ENCODE measurements around the gene KRT15. TPM values are rescaled to one million over a fixed set of nuclear protein-coding genes. Genes with fewer than 3 reads are reported as not detected.

KRT15 gene
- total RNA-seq, 2 donors from 2014 or later: not detected

DNA sequence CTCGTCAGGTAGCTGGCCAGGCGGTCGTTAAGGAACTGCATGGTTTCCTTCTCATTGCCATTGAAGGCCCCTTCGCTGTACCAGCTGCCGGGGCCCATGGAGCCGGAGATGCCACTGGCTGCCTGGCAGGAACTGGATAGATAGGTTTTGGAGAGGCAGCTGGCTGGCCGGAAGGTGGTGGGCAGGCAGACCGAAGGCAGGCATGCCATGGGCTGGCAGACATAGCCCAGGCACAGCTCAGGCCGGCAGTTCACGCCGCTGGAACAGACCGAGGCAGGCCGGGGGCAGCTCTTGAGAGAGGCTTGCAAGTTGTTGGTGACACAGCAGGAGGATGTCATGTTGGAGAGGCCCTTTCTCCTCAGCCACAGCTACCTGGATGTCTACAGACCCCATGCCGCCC is 51.7 kb downstream of the KRT15 start, which contains the start of gene KRT32:
KRT32 (minus strand) TSS at position 399 of the 400 bp plus-strand sequence; CDS start at position 338, 61 bp downstream.
- no peak within 1 kb of the TSS for H3K4me3 Mint-ChIP-seq
- H3K4me1 Mint-ChIP-seq (ENCODE audit: low read depth): no peaks in the 10 kb centered on the region
- H3K36me3 Mint-ChIP-seq (ENCODE audit: insufficient read depth in 2 of 2): no peaks in the 10 kb centered on the region
- peaks cover 2% of the 10 kb centered on the region in 2 donors for H3K9me3 Mint-ChIP-seq
- no peak within 1 kb of the TSS for H3K27ac Mint-ChIP-seq
- no peak for DNase-seq
- no peak for ATAC-seq (replicated peaks in 1 of 2)
- no peaks in the 10 kb centered on the region for H3K27me3 Mint-ChIP-seq (ENCODE audit: low read depth)

DNA sequence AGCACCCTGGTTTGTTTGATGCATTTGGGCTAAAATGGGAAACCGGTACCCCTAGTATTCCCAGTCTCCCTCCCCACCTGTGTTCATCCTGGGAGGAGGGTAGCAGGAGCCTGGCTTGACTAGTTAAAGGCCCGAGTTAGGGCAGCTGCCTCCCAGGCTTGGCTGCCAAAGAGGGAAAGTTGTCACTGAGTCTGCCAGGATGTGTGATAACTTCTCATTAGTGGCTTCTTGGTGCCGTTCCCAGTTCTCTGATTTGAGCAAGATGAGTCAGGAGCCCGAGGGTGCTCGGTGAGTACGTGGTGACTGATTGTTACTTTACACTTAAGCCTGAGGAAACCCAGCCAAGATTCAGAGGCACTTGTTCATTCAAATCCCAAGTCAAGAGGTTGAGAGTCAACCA is 54.0 kb downstream of the KRT15 start:
- no peak for ATAC-seq (replicated peaks in 1 of 2)
- Mint-ChIP-seq H3K36me3 (ENCODE audit: insufficient read depth in 2 of 2) (no peaks in the 10 kb centered on the region), H3K27me3 (ENCODE audit: low read depth) (peaks cover 6% of the 10 kb centered on the region), H3K4me3 (no peak overlapping the region), H3K9me3 (peaks cover 0 to 2% of the 10 kb centered on the region in 2 donors), H3K27ac (no peak overlapping the region), H3K4me1 (ENCODE audit: low read depth) (no peaks in the 10 kb centered on the region)
- DNase-seq: no peak

DNA sequence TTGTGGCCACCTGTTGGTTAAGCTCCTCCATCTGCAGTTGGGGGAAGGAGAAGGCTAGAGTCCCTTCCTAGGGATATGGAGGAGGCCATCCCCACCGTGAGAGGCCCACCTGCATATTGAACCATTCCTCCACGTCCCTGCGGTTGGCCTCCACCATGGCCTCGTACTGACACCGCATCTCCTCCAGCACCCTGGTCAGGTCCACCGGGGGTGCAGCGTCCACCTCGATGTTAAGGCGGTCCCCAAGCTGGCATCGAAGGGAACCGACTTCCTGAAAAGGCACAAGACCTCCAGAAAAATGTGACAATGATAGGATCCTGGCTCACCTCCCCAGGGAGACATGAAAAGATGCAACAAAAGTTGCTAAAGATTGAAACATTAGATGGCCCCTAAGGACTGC is 54.5 kb downstream of the KRT15 start:
- Mint-ChIP-seq H3K36me3 (ENCODE audit: insufficient read depth in 2 of 2) (no peaks in the 10 kb centered on the region), H3K27me3 (ENCODE audit: low read depth) (peaks cover 6% of the 10 kb centered on the region), H3K27ac (no peak overlapping the region)

DNA sequence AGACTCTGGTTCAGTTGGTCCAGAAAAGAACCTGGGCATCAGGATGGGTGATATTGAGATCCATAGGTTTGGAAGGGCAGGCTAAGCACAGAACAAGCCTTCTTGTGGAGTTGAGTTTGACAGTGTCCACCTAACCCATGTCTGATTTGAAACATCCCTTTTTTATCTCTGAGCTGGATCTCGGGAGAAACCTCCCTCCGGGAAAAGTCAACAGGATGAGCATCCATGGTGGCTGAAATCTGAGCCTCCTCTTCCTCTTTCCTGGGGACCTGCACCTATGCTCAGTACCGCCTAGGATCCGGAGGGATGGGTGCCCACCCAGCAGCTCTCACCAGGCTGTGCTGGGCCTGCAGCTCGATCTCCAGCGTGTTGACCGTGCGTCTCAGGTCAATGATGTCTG is 54.9 kb downstream of the KRT15 start:
- no peak for DNase-seq
- Mint-ChIP-seq H3K9me3 (peaks cover 0 to 2% of the 10 kb centered on the region in 2 donors), H3K4me3 (no peak overlapping the region), H3K27ac (no peak overlapping the region), H3K4me1 (ENCODE audit: low read depth) (no peaks in the 10 kb centered on the region), H3K27me3 (ENCODE audit: low read depth) (peaks cover 6% of the 10 kb centered on the region), H3K36me3 (ENCODE audit: insufficient read depth in 2 of 2) (no peaks in the 10 kb centered on the region)
- ATAC-seq (replicated peaks in 1 of 2): no peak

More for the DNA sequence above, 54.5 kb downstream of the KRT15 start:
- Mint-ChIP-seq H3K9me3 (peaks cover 0 to 2% of the 10 kb centered on the region in 2 donors), H3K4me1 (ENCODE audit: low read depth) (no peaks in the 10 kb centered on the region), H3K4me3 (no peak overlapping the region)
- no peak for DNase-seq
- ATAC-seq (replicated peaks in 1 of 2): no peak

Other genes with a start within 250 kb of the KRT15 start
- not detected for gene KRTAP9-7, start 243.2 kb downstream of the KRT15 start, total RNA-seq
- not detected for gene KRTAP29-1, start 216.0 kb downstream of the KRT15 start, total RNA-seq
- gene KRTAP16-1, start 209.6 kb downstream of the KRT15 start, total RNA-seq: not detected
- not detected for gene KRTAP17-1, start 203.2 kb downstream of the KRT15 start, total RNA-seq
- gene KRT33A, start 168.1 kb downstream of the KRT15 start, total RNA-seq: not detected
- gene KRT33B, start 149.1 kb downstream of the KRT15 start, total RNA-seq: not detected
- not detected for gene KRT34, start 136.6 kb downstream of the KRT15 start, total RNA-seq
- not detected for gene KRT31, start 121.3 kb downstream of the KRT15 start, total RNA-seq
- not detected for gene KRT37, start 94.3 kb downstream of the KRT15 start, total RNA-seq
- not detected for gene KRT38, start 77.9 kb downstream of the KRT15 start, total RNA-seq
- gene KRT32, start 51.5 kb downstream of the KRT15 start, total RNA-seq: not detected
- gene KRT35, start 37.7 kb downstream of the KRT15 start, total RNA-seq: not detected
- gene KRT36, start 29.0 kb downstream of the KRT15 start, total RNA-seq: not detected
- not detected for gene KRT13, start 13.3 kb downstream of the KRT15 start, total RNA-seq
- gene KRT19, start 9.4 kb upstream of the KRT15 start, total RNA-seq: not detected
- not detected for gene KRT9, start 53.2 kb upstream of the KRT15 start, total RNA-seq
- gene KRT14, start 68.0 kb upstream of the KRT15 start, total RNA-seq: not detected
- gene KRT16, start 93.9 kb upstream of the KRT15 start, total RNA-seq: not detected
- under 1 TPM in 1 of 2 donors, not detected in 1; 0.63 TPM for gene KRT17, start 105.7 kb upstream of the KRT15 start, total RNA-seq
- 1,000 to 10,000 TPM; 2,404 to 2,458 TPM for gene EIF1, start 170.0 kb upstream of the KRT15 start, total RNA-seq
- not detected for gene GAST, start 193.4 kb upstream of the KRT15 start, total RNA-seq
- under 1 TPM; 0.17 to 0.21 TPM for gene HAP1, start 215.8 kb upstream of the KRT15 start, total RNA-seq